Measurements from ENCODE around the gene FOXRED2.

- TF ChIP-seq CTCF (IDR thresholded peaks at IDR 0.05): no peak
- no peak for TF ChIP-seq EZH2 (IDR thresholded peaks at IDR 0.05; ENCODE audit: borderline replicate concordance, insufficient read depth, low read depth, low read length, poor library complexity, severe bottlenecking)
Observed at GRCh38 chr22:36461665-36462649, 44.9 kb downstream of the FOXRED2 start.

Data from B cell (primary cell).